Measurements from ENCODE around the gene TMIGD3.

GRCh38 chr1:111474521-111474920, 28.9 kb downstream of the TMIGD3 start:
- TF ChIP-seq ARNT (IDR thresholded peaks at IDR 0.05) = no peak
- no peak for TF ChIP-seq HDGF (IDR thresholded peaks at IDR 0.05; ENCODE audit: borderline replicate concordance)
- TF ChIP-seq TARDBP (IDR thresholded peaks at IDR 0.05) = no peak
